ENCODE results near the gene MERTK. TPM values are rescaled to one million over a fixed set of nuclear protein-coding genes. Genes with fewer than 3 reads are reported as not detected.

MERTK gene
- total RNA-seq, 4 donors from 2014 or later, result 5.5 to 6.7 (median 5.7) TPM

DNA sequence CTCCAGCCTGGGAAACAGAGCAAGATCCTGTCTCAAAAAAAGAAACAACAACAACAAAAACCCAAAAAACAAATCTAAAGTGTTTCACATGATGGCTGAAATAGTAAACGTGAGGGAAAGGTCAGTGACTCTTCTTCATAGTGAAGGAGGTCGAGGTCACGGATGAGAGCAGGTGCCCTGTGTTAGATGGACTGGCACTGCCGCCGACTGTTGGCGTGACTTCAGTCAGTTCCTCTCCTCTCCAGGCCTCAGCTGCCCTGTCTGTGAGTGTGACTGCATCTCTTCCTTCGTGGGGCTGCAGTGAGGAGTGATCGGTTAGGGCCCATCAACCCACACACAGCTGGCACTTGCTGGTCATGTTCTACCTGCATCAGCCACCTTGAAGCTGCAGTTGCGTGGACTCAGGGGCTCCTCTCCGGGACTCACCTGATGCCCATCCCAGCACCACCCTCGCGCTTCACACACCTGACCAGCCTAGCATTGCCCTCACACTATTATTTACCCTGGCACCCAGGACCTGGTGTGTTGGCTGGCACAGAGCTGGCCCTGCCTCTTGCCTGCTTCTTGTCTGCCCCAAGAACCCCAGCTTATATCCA lies 126.6 kb downstream of the MERTK start:
- no peak for TF ChIP-seq EP300 (IDR thresholded peaks at IDR 0.05)
- TF ChIP-seq POLR2A (IDR thresholded peaks at IDR 0.05), result no peak
- TF ChIP-seq, protein P1, sequence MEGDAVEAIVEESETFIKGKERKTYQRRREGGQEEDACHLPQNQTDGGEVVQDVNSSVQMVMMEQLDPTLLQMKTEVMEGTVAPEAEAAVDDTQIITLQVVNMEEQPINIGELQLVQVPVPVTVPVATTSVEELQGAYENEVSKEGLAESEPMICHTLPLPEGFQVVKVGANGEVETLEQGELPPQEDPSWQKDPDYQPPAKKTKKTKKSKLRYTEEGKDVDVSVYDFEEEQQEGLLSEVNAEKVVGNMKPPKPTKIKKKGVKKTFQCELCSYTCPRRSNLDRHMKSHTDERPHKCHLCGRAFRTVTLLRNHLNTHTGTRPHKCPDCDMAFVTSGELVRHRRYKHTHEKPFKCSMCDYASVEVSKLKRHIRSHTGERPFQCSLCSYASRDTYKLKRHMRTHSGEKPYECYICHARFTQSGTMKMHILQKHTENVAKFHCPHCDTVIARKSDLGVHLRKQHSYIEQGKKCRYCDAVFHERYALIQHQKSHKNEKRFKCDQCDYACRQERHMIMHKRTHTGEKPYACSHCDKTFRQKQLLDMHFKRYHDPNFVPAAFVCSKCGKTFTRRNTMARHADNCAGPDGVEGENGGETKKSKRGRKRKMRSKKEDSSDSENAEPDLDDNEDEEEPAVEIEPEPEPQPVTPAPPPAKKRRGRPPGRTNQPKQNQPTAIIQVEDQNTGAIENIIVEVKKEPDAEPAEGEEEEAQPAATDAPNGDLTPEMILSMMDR (IDR thresholded peaks at IDR 0.05), result no peak
- TF ChIP-seq POLR2AphosphoS5 (IDR thresholded peaks at IDR 0.05), result no peak
- DNase-seq (ENCODE audit: low spot score in 2 of 2), result no peak
- H3K4me3 ChIP-seq, result no peak overlapping the region
- H3K36me3 ChIP-seq, result peaks cover 27% of the 10 kb centered on the region
- WGBS, result 89% methylated on average over 12 of the region's 12 CpGs
- no peaks in the 10 kb centered on the region for H3K4me1 ChIP-seq
- H3K27ac ChIP-seq, result no peak overlapping the region
- H3K27me3 ChIP-seq, result no peaks in the 10 kb centered on the region
- no peaks in the 10 kb centered on the region for H3K9me3 ChIP-seq

DNA sequence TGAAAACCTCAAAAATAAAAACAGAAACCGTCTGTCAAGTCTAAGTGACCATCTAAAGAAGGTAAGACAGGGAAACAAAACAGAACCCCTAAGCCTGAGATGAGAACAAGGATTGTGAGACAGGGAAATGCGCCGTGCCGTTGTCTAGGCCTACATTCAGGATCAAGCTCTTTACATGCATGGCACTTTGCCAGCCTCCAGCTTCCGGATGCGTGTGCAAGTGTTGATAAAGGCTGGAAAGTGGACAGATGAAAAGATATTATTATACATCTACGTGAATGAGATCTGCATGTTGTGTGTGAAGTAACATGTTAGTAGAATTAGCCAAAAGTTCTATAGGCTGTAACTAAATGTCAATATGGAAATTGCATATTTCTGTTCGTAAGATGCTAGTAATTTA lies 128.1 kb downstream of the MERTK start:
- H3K36me3 ChIP-seq, result peaks cover 19% of the 10 kb centered on the region
- H3K9me3 ChIP-seq, result no peaks in the 10 kb centered on the region
- WGBS, result 72% methylated on average over 8 of the region's 8 CpGs
- no peak overlapping the region for H3K4me3 ChIP-seq
- no peak for TF ChIP-seq POLR2AphosphoS5 (IDR thresholded peaks at IDR 0.05)
- TF ChIP-seq, protein P1 (IDR thresholded peaks at IDR 0.05), result no peak
- no peak for TF ChIP-seq POLR2A (IDR thresholded peaks at IDR 0.05)
- TF ChIP-seq EP300 (IDR thresholded peaks at IDR 0.05), result no peak
- H3K27me3 ChIP-seq, result no peaks in the 10 kb centered on the region
- H3K4me1 ChIP-seq, result peaks cover 3% of the 10 kb centered on the region
- DNase-seq (ENCODE audit: low spot score in 2 of 2), result no peak
- no peak overlapping the region for H3K27ac ChIP-seq

DNA sequence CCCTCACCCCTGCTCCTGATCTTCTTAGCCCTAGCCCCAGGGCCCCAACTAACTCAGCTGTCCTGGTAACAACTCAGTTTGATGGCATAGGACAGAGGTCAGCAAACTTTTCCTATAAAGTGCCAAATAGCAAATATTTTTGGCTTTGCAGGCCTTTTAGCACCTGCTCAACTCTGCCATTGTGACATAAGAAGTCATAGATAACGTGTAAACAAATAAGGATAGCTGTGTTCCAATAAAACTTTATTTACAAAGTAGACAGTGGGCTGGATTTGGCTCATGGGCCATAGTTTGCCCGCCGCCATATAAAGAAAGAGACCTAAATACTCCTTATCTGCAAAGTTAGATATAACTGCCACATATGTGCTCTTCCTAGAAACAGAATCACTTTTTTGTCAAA lies 129.4 kb downstream of the MERTK start:
- no peak for DNase-seq (ENCODE audit: low spot score in 2 of 2)
- Histone ChIP-seq H3K36me3 (peaks cover 10% of the 10 kb centered on the region), H3K27me3 (no peaks in the 10 kb centered on the region), H3K4me1 (peaks cover 15% of the 10 kb centered on the region), H3K9me3 (no peaks in the 10 kb centered on the region), H3K4me3 (no peak overlapping the region), H3K27ac (no peak overlapping the region)
- TF ChIP-seq EP300 (IDR thresholded peaks at IDR 0.05), result no peak
- no peak for TF ChIP-seq POLR2A (IDR thresholded peaks at IDR 0.05)
- TF ChIP-seq, protein P1 (IDR thresholded peaks at IDR 0.05), result no peak
- no peak for TF ChIP-seq POLR2AphosphoS5 (IDR thresholded peaks at IDR 0.05)
- WGBS, result 100% methylated on average over 3 of the region's 3 CpGs

DNA sequence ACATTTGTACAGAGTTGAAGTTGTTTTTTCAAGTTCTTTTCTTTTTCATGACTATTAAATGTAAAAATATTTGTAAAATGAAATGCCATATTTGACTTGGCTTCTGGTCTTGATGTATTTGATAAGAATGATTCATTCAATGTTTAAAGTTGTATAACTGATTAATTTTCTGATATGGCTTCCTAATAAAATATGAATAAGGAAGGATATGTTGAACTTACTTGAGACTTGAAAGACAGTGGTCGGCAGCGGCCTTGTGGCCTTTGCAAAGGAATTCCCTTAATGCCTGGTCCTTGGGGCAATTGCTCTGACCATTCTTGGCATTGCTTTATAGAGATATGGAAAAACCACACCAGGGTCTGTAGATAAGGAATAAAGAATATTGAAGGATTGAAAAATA lies 130.8 kb downstream of the MERTK start:
- Histone ChIP-seq H3K27me3 (no peaks in the 10 kb centered on the region), H3K9me3 (no peaks in the 10 kb centered on the region), H3K36me3 (peaks cover 6% of the 10 kb centered on the region), H3K4me3 (no peak overlapping the region), H3K4me1 (peaks cover 29% of the 10 kb centered on the region), H3K27ac (no peak overlapping the region)
- WGBS, result 54% methylated on average over 2 of the region's 2 CpGs
- TF ChIP-seq EP300 (IDR thresholded peaks at IDR 0.05), result no peak
- TF ChIP-seq, protein P1 (IDR thresholded peaks at IDR 0.05), result no peak
- TF ChIP-seq POLR2AphosphoS5 (IDR thresholded peaks at IDR 0.05), result no peak
- no peak for TF ChIP-seq POLR2A (IDR thresholded peaks at IDR 0.05)
- DNase-seq (ENCODE audit: low spot score in 2 of 2), result no peak

DNA sequence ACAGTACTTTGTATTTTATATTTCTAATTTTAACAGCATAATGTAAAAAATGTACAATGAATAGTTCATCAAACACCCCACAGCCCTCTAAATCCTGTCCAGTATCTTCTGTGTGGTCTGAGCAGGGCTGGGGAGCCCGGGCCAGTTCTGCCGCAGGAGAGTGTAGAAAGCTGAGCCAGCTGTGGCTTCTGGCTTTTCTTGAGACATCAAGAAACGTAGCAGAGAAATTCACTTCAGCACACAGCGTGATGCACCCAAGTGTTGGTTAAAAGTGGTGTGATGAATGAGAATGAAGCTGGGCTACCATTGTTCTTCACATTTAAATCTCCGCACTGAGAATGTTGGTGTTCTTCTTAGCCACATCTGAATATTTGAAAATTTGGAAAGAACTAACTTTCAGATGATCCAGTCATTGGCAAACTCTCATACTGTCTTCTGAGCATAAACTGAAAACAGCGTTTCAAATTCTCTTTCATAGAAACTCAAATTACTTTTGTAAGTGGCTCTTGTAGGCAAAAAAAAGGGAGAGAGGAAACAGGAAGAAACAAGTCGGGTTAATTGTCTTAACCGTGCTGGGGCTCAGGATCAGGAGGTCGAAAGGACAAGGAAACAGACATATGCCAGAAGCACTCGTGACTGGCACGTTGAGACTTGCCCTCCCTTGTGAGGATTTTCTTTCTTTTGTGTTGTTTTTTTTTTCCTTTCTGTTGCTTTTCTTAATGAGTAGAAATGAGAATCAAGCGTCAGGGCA lies 133.2 kb downstream of the MERTK start:
- no peak for DNase-seq (ENCODE audit: low spot score in 2 of 2)
- Histone ChIP-seq H3K4me3 (no peak overlapping the region), H3K27me3 (no peaks in the 10 kb centered on the region), H3K27ac (peak overlapping the region; percentile 71), H3K36me3 (no peaks in the 10 kb centered on the region), H3K9me3 (no peaks in the 10 kb centered on the region), H3K4me1 (peaks cover 30% of the 10 kb centered on the region)
- TF ChIP-seq POLR2A (IDR thresholded peaks at IDR 0.05) (no peak), POLR2AphosphoS5 (IDR thresholded peaks at IDR 0.05) (no peak), EP300 (IDR thresholded peaks at IDR 0.05) (no peak)
- TF ChIP-seq, protein P1 (IDR thresholded peaks at IDR 0.05), result no peak
- WGBS, result 11% methylated on average over 12 of the region's 12 CpGs

Measured in suprapubic skin (tissue), 4 donors.